Measurements from ENCODE around the gene TSSK2.
"Not testable (repeated sequence)": the region's sequence is repeated elsewhere in the genome, so short reads cannot be mapped to it uniquely, and the experiment has no call there.

TSSK2 gene

DNA sequence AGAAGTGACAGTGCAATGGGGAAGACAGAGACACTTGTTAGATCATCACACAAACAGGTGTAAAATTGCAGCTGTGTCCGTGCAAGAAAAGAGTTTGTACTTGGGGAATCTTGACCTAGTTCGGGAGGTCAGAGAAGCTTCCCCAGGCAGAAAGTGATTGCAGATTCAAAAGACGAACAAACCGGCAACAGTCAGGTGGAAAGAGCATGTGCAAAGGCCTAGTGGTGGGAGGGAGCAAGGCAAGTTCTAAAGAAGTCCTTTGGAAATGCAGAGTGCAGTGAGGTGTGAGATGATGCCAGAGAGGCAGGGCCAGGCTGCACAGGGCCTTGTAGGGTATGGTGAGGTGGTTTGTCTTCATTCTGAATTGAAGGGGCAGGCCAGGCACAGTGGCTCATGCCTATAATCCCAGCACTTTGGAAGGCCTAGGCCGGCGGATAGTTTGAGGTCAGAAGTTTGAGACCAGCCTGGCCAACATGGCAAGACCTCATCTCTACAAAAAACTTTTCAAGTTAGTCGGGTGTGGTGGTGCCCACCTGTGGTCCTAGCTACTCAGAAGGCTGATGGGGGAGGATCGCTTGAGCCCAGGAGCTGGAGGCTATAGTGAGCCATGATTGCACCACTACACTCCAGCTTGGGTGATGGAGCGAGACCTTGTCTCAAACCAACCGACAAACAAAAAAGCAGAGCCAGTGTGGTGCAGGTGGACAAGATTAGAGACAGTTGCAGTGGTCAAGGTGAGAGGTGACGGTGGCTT lies 15.3 kb downstream of the TSSK2 start:
- DNase-seq = no peak

DNA sequence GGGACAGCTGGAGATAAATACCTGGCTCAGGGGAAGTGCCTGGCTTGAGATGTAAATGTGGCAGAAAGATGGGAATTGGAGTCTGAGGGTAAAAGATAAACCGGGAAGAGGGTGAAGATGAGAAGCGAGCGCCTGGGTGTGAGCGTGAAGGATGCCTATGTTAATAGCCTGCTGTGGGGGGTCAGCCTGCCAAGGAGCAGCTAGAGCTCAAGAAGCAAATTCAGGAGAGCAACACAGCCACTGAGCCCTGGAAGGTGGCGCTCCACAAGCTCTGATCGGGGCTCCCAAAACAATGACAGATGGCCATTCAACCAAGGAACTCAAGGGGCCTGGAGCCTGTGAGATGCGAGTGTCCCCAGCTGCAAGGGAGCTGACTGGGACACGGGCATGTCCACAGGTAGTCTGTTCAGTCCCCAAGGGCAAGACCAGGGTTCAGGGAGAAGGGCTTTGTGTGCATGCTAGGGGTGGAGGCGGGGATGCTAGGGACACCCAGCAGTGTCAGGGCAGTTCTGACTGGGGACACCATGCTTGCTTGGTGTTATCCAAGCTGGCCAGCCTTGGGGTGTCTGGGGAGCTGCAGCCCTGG lies 16.2 kb downstream of the TSSK2 start:
- no peak for DNase-seq

DNA sequence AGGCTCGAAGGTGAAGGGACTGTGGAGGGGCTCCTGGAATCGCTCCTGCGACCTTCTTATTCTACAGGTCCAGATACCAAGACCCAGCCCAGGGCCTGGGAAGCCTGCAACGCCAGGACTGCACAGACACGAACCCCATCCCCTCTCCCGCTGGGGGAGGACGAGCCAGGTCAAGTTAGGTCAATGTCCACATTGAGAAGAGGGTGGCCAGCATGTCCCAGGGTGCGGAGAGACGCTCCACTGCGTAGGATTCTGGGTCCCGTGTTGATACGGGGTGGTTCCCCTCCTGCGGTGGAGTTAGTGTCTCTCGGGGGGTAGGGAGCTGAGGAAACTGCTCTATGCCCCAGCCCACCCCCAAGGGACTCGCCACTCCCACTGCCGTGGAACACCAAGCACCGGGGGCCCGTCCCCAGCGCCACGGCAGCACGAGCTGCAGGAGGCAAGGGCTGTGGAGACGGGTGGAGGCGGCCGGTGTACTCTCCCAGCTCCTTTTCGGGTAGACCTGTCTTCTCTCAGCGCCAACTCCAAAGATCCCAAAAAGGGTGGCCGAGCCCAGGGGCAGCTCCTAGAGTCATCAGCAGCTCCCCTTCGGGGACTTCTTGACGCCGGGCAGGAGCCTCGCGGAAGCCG lies 17.4 kb downstream of the TSSK2 start:
- DNase-seq = no peak

DNA sequence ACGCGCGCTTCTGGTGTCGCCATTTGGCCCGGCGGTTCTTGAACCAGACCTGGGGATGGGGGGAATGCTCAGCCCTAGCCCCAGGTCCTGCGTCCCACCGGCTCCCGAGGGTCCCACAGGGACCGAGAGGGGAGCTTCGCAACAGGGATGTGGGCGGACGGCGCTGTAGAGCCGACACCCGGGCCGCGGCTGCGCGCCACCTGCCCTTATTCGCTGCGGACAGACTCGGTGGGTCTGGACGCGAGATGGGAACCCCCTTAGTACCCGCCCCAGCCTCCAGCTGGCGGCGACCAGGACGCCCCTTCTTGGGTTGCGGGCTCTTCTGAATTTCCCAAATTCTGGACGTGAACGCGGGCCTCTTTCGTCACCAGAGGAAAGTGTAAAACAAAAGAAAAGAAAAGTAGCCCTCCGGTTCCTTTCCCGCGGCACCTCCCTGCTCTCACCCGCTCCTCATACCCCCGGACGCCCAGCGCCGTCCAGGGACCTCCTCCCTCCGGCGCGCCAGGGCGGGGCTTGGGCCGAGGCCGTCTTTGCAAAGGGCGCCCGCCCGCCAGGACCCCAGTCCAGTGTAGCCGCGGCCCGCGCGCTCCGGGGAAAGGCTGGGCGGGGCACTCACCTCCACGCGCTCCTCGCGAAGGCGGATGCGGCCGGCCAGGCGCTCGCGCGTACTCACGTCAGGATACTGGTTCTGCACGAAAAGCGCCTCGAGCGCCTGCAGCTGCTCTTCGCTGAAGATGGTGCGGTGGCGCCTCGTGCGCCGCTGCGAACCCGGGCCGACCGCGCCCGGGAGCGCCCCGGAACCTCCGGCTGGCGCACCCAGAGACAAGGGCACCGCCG lies 18.2 kb downstream of the TSSK2 start:
- DNase-seq = peak in 1 of 2 experiments; percentile 23

DNA sequence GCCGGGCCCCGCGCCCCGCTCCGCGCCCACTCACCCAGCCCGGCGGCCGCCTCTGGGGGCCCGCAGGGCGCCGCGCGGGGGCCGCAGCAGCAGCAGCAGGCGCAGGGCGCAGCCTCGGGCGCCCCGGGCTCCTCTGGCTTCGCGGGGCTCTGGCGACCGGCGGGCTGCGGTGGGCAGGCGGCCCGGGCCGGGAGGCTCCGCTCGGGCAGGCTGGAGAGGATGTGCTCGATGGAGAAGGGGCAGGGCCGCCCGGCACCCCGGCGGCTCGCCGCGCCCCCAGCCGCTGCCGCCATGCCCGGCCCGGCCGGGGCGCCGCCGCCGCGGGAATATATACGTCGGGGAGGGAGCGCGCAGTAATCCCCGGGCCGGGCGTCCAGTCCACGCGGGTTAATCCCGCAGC lies 18.9 kb downstream of the TSSK2 start, which contains the start of gene GSC2:
GSC2 (minus strand) TSS at position 302 of the 400 bp plus-strand sequence; CDS start at position 293, 9 bp downstream.
- DNase-seq = no peak

- no peak for DNase-seq
These were observed 19.6 kb downstream of the TSSK2 start for GRCh38 chr22:19150482-19151328.

DNA sequence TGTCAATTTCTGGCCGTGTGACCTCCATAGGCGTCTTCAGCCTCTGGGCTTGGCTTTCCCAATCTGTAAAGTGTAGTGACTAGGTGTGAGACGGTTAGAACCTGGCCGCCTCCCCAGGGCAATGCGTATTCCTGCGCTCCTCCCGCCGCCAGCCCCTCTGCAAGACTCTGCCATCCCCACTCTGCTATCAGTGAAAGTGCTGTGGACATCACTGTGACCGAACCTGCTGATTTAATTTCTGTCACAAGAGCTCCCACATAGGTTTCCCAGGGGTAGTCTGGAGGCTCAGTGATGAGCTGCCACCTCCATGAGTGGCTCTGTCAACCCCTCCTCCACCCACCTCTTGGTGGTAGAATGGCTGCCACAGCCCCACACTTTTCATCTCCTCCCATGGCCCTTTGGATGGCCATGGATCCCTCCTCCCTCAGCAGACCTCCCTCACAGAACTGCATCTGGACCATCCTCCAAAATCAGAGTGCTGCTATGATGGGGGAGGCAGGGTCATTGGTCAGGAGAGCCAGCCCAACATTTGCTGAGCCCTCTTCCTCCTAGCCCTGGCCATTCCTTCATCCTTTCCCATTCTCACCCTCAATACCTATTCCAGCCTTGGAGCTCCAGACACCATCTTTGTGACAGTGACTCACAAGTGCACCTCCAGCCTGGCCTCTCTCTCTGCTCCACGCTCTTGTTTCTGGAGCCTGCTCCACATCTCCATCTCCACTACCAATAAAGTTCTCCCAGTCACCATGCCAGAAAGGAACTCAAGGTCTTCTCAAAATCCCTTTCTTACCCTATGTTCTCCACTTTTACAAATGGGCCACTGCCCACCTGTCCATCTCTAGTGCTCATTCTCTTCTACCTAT lies 20.5 kb downstream of the TSSK2 start:
- no peak for DNase-seq

- DNase-seq = no peak
These were observed 22.1 kb downstream of the TSSK2 start for GRCh38 chr22:19152942-19153883.

DNA sequence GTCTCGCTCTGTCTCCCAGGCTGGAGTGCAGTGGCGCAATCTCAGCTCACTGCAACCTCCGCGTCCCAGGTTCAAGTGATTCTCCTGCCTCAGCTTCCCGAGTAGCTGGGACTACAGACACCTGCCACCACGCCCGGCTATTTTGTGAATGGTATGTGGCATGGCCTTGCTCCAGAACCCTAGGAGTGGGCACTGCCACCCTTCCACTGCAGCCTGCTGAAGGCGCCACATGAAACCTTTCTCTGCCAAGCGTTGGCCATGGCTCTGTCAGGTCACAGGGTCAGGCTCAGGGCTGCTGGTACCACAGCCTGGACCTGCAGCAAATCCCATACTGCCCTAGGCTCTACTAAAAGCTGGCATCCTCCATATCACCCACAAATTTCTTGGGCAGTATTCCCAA lies 25.0 kb downstream of the TSSK2 start:
- not testable (repeated sequence) for DNase-seq

DNA sequence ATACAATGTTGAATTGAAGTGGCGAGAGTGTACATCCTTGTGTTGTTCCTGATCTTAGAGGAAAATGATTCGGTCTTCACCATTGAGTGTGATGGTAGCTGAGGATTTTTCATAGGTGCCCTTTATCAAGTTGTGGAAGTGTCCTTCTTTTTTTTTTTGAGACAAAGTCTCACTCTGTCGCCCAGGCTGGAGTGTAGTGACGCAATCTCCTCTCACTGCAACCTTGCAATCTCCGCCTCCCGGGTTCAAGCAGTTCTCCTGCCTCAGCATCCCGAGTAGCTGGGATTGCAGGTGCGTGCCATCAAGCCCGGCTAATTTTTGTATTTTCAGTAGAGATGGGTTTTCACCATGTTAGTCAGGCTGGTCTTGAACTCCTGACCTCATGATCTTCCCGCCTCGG lies 27.5 kb downstream of the TSSK2 start:
- DNase-seq = not testable (repeated sequence)

GRCh38 chr22:19164425-19164824 lies 33.3 kb downstream of the TSSK2 start:
- DNase-seq = no peak

GRCh38 chr22:19166421-19166820 lies 35.3 kb downstream of the TSSK2 start:
- no peak for DNase-seq

DNA sequence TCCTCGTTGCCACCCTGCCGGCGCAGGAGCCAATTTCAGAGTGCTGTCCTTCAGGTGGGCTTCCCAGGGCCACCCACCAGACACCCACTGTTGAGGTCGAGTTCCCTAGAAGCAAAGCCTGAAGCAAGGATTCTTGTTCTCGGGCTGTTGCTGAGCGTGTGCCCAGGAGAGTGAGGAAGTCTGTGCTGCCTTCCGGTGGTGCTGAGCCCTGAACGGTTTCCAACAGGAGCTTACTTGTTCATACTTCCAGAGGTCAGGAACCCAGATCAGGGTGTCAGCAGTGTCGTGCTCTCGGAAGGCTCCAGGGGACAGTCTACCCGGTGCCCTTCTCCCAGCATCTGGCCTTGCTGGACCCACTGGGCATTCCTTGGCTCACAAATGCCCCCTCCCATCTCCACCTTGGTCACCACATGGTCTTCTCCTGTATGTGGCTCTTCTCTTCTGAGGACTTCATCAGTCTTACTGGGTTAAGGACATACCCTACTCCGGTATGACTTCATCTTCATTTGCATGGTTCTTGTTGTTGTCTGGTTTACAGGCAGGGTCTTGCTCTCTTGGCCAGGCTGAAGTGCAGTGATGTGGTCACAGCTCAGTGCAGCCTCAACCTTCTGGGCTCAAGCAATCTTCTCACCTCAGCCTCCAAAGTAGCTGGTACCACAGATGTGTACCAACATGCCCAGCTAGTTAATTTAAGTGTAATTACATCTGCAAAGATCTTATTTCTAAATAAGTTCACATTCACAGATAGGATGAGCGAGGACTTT lies 36.2 kb downstream of the TSSK2 start:
- DNase-seq = no peak

DNA sequence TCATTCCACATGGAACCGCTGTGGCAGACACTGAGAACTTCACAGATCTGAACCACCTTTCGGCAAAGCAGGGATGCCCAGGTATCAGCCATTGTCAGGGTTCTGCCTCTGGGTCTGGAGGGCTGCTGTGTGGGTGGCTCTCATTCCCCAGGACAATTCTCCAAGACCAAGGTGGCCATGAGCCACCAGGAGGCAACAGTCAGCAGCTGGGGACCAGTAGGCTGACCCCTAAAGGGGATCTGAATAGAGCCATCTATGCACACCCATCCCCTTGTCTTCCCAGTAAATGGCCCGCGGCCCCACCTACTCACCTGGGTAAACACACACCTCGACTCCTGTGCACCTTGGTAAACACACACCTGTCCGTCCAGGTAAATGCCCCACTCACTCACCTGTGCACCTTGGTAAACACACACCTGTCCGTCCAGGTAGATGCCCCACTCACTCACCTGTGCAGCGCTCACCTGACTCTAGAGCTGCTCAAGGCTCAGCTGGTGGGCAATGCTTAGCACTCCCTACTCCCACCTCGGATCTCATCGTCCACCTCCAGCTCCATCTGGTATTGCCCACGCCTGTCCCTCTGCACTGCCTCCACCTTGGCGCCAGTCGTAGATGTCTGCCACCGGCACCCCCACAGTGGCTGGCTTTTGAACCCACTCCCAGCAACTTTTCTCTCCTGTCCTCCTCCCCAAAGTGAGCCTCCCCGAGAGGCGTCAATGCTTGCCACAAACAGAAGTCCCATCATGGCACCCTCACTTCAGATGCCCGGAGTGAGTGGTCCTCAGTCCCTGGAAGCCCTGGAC lies 37.2 kb downstream of the TSSK2 start:
- DNase-seq = peak in 1 of 2 experiments; percentile 51

GRCh38 chr22:19169002-19169946 lies 38.2 kb downstream of the TSSK2 start:
- no peak for DNase-seq

GRCh38 chr22:19169947-19170318 lies 38.8 kb downstream of the TSSK2 start:
- DNase-seq = no peak
